NCI-H146 treated with DMSO at 0.1 percent for 48 hours (cell line): ENCODE results near the gene EIF4E1B.
A peak's percentile ranks its signal among the peaks of the same experiment; 100 is the strongest.

Source experiments
- DNase-seq: peaks from one replicate; lab custom pipeline; 2025; ENCODE audit not compliant: unreplicated experiment; lab: John Stamatoyannopoulos, UW

Gene EIF4E1B

DNA sequence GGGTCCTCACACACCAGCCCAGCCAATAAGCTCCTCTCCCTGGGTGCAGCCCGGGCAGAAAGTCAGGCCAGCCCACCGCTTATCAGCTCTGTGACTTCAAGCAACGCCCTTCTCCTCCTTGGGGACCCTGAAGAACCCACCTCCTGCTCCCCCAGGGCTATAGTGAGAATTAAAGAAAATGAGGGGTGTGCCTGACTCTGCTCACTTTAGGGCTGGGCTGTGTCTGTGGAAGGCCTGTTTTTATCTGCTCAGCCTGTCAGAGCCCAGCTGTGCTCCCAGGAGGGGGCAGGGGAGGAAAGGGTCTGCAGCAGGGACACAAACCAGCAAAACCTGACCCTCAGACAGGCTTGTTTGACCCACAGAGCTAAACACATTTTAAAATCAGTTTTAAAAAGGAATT, 24.4 kb upstream of the EIF4E1B start:
- no peak for DNase-seq

- DNase-seq, result no peak
Observed at GRCh38 chr5:176606875-176607274, 23.6 kb upstream of the EIF4E1B start.

DNA sequence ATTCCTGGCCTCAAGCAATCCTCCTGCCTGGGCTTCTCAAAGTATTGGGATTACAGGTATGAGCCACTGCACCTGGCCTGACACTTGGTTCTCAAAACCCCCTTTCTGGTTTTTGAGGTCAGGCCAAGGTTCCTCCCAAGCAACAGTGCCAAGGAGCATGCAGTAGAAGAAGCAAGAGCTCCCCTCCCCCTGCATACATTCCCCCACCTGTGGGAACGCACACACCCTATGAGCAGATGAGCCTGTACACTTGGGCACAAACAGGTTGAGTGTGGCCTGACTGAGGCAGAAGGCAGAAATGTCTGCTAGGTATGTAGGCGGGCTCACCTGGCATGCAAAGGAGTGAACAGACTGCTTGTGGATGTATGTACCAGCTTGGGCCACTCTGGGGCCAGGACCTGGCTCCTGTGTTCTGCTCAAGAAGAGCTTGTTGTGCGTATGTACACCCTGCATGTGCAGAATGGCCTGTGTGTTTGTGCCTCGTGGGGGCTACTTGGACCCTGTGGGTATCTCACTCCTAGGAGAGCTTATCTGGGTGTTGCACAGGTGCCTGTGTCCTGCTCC, 22.3 kb upstream of the EIF4E1B start:
- DNase-seq, result no peak

DNA sequence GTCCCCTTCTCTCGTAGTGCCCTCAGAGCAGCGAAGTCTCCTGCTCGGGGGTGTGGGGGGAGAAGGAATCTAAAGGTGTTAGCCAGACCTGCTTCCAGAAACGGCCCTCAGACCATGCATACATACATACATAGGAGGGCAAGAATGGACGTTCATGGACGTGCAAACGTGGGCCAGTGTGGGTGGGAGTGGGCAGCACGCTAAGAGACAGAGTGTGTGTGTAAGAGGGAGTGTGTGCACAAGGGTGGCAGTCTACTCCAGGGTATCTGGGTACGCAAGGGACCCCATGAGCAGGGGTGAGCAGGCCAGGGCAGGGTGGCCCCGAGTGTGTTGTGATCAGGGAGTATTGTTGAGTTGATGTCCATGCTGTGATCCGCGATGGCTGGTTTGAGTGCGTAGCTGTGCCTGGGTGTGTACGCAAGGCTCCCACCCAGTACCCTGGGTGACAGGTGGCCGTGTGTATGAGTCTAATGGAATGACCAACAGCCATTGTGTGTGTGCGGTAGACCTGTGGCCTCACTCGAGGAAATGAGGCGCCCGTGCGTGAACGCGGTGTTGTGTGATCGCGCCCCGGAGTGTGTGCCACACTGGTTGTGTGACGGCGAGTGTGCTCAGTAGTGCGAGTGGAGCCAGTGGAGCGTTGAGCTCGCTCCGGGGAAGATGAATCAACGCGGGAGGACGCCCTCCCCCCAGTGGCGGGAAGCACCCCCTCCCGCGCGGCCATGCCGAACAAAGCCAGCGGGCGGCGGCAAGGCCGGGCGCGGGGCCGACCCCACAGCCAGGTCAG, 21.3 kb upstream of the EIF4E1B start:
- DNase-seq, result no peak

GRCh38 chr5:176609724-176610434, 20.6 kb upstream of the EIF4E1B start, which contains the start of gene GPRIN1:
Gene GPRIN1, minus strand, starts transcription at chr5:176610156. Its CDS starts 10,322 bp downstream, at chr5:176599834.
- DNase-seq, result peak; percentile 30

DNA sequence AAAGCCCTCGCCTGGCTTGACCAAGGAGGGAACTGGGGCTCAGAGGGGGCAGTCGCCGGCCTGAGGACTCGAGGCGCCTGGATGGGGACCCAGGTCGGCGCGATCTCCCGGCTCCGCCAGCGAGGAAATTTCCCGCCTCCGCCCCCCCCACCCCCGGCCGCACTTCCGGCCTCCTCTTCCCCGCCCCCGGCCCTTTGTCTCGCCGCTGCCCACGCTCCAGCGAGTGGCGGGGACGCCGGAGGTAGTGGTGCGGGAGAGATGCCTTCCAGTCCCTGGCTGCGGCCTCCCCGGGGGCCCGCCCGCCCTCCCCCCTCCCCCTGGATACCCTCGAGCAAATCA, 20.1 kb upstream of the EIF4E1B start:
- DNase-seq, result no peak

GRCh38 chr5:176611435-176611834, 19.0 kb upstream of the EIF4E1B start:
- DNase-seq, result no peak

- DNase-seq, result no peak
Observed at GRCh38 chr5:176612008-176612407, 18.5 kb upstream of the EIF4E1B start.

- DNase-seq, result no peak
Observed at GRCh38 chr5:176612855-176613254, 17.6 kb upstream of the EIF4E1B start.

- DNase-seq, result no peak
Observed at GRCh38 chr5:176614805-176615478, 15.5 kb upstream of the EIF4E1B start.

- DNase-seq, result no peak
Observed at GRCh38 chr5:176616511-176616910, 14.0 kb upstream of the EIF4E1B start.

DNA sequence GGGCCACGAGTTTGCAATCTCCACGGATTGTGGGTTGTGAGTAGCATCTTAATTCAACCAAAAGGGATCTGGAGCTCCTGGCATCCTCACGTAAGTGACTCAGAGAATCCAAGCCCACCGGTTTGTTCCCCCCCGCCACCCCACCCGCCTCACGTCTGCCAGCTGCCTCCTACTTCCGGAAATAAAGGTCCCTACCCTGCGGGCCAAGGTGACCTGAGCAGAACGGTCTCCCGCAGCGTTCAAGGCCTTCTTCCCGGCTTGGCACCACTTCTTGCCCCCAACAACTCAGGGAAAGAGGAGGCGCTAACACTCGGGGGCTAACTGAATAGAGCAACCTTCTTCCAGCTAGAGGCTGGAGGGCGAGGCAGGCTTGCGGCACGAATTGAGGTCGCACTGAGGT, 11.7 kb upstream of the EIF4E1B start:
- no peak for DNase-seq

GRCh38 chr5:176619203-176619568, 11.3 kb upstream of the EIF4E1B start:
- peak; percentile 70 for DNase-seq

DNA sequence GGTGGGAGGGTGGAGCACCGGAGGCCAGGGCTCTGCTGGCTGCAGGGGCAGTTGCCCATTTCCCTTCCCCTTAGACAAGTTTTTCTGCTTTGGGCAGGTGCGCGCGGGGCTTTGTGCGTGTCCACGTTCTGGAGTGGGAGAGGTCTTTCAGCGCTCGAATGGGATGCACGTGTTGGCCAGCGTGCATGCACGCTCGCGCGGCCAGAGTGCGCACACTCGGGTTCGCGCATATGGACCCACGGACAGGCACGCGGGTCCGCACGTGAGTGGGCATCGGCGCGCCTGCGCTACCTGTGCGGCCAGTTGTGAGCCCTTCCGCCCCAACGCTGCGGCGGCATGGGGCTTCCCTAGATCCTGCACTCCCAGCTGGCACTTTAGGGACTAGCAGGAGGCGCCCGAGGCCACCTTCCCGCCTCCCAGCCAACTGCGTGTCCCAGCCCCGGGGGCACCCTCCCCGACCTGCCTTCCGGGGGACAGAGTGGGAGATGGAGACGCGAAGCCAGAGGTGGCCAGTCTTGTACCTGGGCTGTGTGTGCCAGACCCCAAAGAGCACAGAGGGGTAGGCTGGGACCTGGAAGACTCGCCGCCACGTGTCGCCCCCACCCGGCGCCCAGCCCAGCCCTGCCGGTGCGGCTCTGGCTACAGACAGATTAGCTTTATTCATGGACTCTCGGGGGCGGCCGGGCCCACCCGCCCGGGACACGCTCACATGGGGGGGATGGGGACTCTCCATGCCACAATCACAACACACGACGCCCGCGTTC, 10.7 kb upstream of the EIF4E1B start:
- no peak for DNase-seq

GRCh38 chr5:176620333-176620981, 10.0 kb upstream of the EIF4E1B start:
- DNase-seq, result no peak

DNA sequence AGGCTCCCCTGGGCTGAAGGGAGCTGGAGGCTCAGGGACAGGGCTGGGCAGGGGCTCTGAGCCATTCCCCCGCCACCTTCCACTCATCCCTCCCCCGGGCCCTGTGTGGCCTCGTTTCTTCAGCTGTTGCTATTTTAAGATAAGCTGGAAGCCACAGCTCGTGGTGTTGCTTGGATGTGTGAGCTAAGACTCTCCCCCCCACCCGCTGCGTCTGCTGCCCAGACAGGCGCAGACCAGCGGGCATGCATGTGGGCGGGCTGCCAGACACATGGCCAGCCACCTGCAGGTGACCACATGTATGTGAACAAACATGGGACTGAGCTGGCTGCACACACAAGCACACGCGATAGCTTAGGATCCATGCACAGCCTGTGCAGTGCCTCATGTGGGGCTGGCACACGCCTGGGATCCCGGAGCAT, 8.8 kb upstream of the EIF4E1B start:
- DNase-seq, result no peak

GRCh38 chr5:176624142-176624541, 6.3 kb upstream of the EIF4E1B start:
- DNase-seq, result no peak

- DNase-seq, result no peak
Observed at GRCh38 chr5:176624938-176625337, 5.5 kb upstream of the EIF4E1B start.

DNA sequence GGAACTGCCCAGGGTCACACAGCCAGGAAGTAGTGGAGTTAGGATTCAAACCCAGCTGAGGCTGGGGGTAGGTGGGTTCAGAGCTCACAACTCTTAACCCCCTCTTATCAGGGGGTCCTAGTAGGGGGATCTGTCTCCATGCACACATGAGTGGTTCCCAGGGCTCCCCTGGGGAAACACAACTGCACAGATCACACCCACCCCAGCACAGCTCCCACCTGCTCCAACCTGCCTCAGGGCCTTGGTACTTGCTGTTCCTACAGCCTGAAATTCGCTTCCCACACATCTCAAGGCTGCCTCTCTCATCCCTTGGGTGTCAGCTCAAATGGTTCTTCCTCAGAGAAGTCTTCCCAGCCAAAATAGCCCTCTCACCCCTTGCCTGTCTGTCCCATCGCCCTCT, 5.0 kb upstream of the EIF4E1B start:
- no peak for DNase-seq
